ENCODE measurements around the gene RYR1.
"Not testable (repeated sequence)": the region's sequence is repeated elsewhere in the genome, so short reads cannot be mapped to it uniquely, and the experiment has no call there.

RYR1 gene

GRCh38 chr19:38495375-38495774 is 61.9 kb downstream of the RYR1 start:
- not testable (repeated sequence) for DNase-seq

GRCh38 chr19:38496116-38496515 is 62.6 kb downstream of the RYR1 start:
- no peak for DNase-seq

GRCh38 chr19:38496603-38497487 is 63.4 kb downstream of the RYR1 start:
- no peak for DNase-seq

GRCh38 chr19:38497907-38498306 is 64.4 kb downstream of the RYR1 start:
- DNase-seq, result no peak

- DNase-seq, result no peak
Measured at GRCh38 chr19:38499532-38499931, 66.0 kb downstream of the RYR1 start.

- DNase-seq, result no peak
Measured at GRCh38 chr19:38500450-38500849, 67.0 kb downstream of the RYR1 start.

GRCh38 chr19:38502410-38503076 is 69.1 kb downstream of the RYR1 start:
- no peak for DNase-seq

GRCh38 chr19:38503077-38503410 is 69.6 kb downstream of the RYR1 start:
- no peak for DNase-seq

GRCh38 chr19:38505958-38506357 is 72.5 kb downstream of the RYR1 start:
- no peak for DNase-seq

- DNase-seq, result no peak
Measured at GRCh38 chr19:38506375-38506722, 72.9 kb downstream of the RYR1 start.

- DNase-seq, result peak; percentile 42
Measured at GRCh38 chr19:38506723-38507550, 73.4 kb downstream of the RYR1 start.

GRCh38 chr19:38507551-38508127 is 74.1 kb downstream of the RYR1 start:
- no peak for DNase-seq

GRCh38 chr19:38508507-38508906 is 75.0 kb downstream of the RYR1 start:
- DNase-seq, result no peak

- DNase-seq, result no peak
Measured at GRCh38 chr19:38509027-38509426, 75.5 kb downstream of the RYR1 start.

GRCh38 chr19:38511074-38511708 is 77.7 kb downstream of the RYR1 start:
- DNase-seq, result no peak

GRCh38 chr19:38512277-38512676 is 78.8 kb downstream of the RYR1 start:
- no peak for DNase-seq

GRCh38 chr19:38513156-38513555 is 79.7 kb downstream of the RYR1 start:
- DNase-seq, result not testable (repeated sequence)

GRCh38 chr19:38513762-38514167 is 80.3 kb downstream of the RYR1 start:
- DNase-seq, result no peak

GRCh38 chr19:38514812-38515633 is 81.5 kb downstream of the RYR1 start:
- no peak for DNase-seq

GRCh38 chr19:38515896-38516295 is 82.4 kb downstream of the RYR1 start:
- no peak for DNase-seq

GRCh38 chr19:38516802-38517201 is 83.3 kb downstream of the RYR1 start:
- no peak for DNase-seq

GRCh38 chr19:38517321-38517720 is 83.8 kb downstream of the RYR1 start:
- no peak for DNase-seq
